H1 (cell line): ENCODE measurements around the gene G3BP1. TPM values are rescaled to one million over a fixed set of nuclear protein-coding genes. Genes with fewer than 3 reads are reported as not detected.

Source experiments
- CTCF ChIA-PET: fragments of 300-600 bp; sonication (Branson Sonifier 250); formaldehyde crosslinking; loops from one replicate; lab custom pipeline; 2021; ENCODE audit not compliant: partially characterized antibody; lab: Charles Lee
- POLR2A ChIA-PET: fragments of 300-600 bp; sonication (Branson Sonifier 250); formaldehyde crosslinking; loops from one replicate; lab custom pipeline; 2021; ENCODE audit warnings: inconsistent platforms; ENCODE audit not compliant: partially characterized antibody; lab: Charles Lee
- DNase-seq, 2 experiments: peaks; one replicate each; pipeline versions ENCODE4 v3.0.0 to v3.0.0-alpha.2; 2010 to 2022; ENCODE audit warnings: low spot score in 2 of 2, low read depth in 1 of 2, mixed read lengths in 1 of 2
- FAIRE-seq: peaks from 2 replicates; lab custom pipeline; 2011; peaks lifted over from hg19 to GRCh38; lab: Jason Lieb, UNC
- H2AFZ ChIP-seq: 2 replicates; pipeline ENCODE4 v1.8.1; 2012; ENCODE audit warnings: low read length, inconsistent platforms
- H2AK5ac ChIP-seq: 2 replicates; pipeline ENCODE4 v1.6.1; 2013; ENCODE audit warnings: low read depth, low read length
- H2BK120ac ChIP-seq: replicated peaks from 2 replicates; pipeline ENCODE3; 2013; ENCODE audit warnings: low read depth, low read length, inconsistent platforms
- H2BK12ac ChIP-seq: 2 replicates; pipeline ENCODE4 v1.6.1; 2013; ENCODE audit warnings: low read depth, low read length
- H2BK15ac ChIP-seq: 2 replicates; pipeline ENCODE4 v1.6.1; 2013; ENCODE audit warnings: low read length
- H2BK20ac ChIP-seq: 2 replicates; pipeline ENCODE4 v1.6.1; 2013; ENCODE audit warnings: low read length
- H2BK5ac ChIP-seq: 2 replicates; pipeline ENCODE4 v1.6.1; 2013; ENCODE audit warnings: low read depth, low read length
- H3K14ac ChIP-seq: 2 replicates; pipeline ENCODE4 v1.6.1; 2013; ENCODE audit warnings: inconsistent platforms; ENCODE audit not compliant: insufficient read length
- H3K18ac ChIP-seq: 2 replicates; pipeline ENCODE4 v1.6.1; 2013; ENCODE audit warnings: low read length; ENCODE audit errors: extremely low read depth
- H3K23ac ChIP-seq: 2 replicates; pipeline ENCODE4 v1.6.1; 2013; ENCODE audit warnings: inconsistent platforms; ENCODE audit not compliant: insufficient read length
- H3K23me2 ChIP-seq: 2 replicates; pipeline ENCODE4 v1.6.1; 2013; ENCODE audit warnings: low read depth, low read length
- H3K27ac ChIP-seq: 2 replicates; pipeline ENCODE4 v1.6.1; 2011; ENCODE audit warnings: low read depth, low read length, inconsistent platforms
- H3K27me3 ChIP-seq, 4 experiments: replicated peaks in 1 of 4; 1 replicate in 1 of 4; 2 replicates in 3 of 4; pipeline versions ENCODE4 v1.6.1 to v1.8.1; 2011 to 2013; ENCODE audit warnings: low read length in 3 of 4, mild to moderate bottlenecking in 3 of 4, inconsistent platforms in 2 of 4, mixed read lengths in 2 of 4, moderate library complexity in 1 of 4; ENCODE audit not compliant: control insufficient read depth in 3 of 4, insufficient read depth in 3 of 4; ENCODE audit errors: extremely low read depth in 1 of 4
- H3K36me3 ChIP-seq, 4 experiments: 2 replicates each; pipeline versions ENCODE4 v1.6.1 to v1.8.1; 2011 to 2013; ENCODE audit warnings: mild to moderate bottlenecking in 4 of 4, low read length in 3 of 4, moderate library complexity in 2 of 4, control low read depth in 1 of 4, inconsistent platforms in 1 of 4; ENCODE audit not compliant: insufficient read depth in 4 of 4, control insufficient read depth in 2 of 4
- H3K4ac ChIP-seq: replicated peaks from 2 replicates; pipeline ENCODE3; 2013; ENCODE audit warnings: low read length, low read depth, mixed read lengths, inconsistent platforms; ENCODE audit not compliant: insufficient read length
- H3K4me1 ChIP-seq, 4 experiments: replicated peaks in 1 of 4; 1 replicate in 1 of 4; 2 replicates in 3 of 4; pipeline versions ENCODE4 v1.6.1 to v1.8.1; 2011 to 2013; ENCODE audit warnings: low read length in 3 of 4, inconsistent platforms in 2 of 4, mixed read lengths in 1 of 4; ENCODE audit not compliant: insufficient read depth in 4 of 4, control insufficient read depth in 3 of 4
- H3K4me2 ChIP-seq, 2 experiments: 2 replicates each; pipeline versions ENCODE4 v1.6.1 to v1.8.1; 2011 to 2013; ENCODE audit warnings: low read depth in 2 of 2, low read length in 2 of 2, control low read depth in 1 of 2, inconsistent platforms in 1 of 2, mild to moderate bottlenecking in 1 of 2; ENCODE audit not compliant: insufficient read depth in 1 of 2
- H3K4me3 ChIP-seq, 4 experiments: fragments of 200-600, 300-600 bp in 1 of 4; sonication (generic), shearing (Covaris generic), sonication (Bioruptor Twin) in 1 of 4; 2 replicates each; pipeline versions ENCODE4 v1.5.1 to v1.8.1; 2011 to 2016; ENCODE audit warnings: low read length in 4 of 4, low read depth in 3 of 4, control low read depth in 2 of 4, inconsistent platforms in 2 of 4, mild to moderate bottlenecking in 2 of 4, mixed read lengths in 1 of 4, moderate library complexity in 1 of 4; ENCODE audit not compliant: insufficient read depth in 2 of 4; ENCODE audit errors: extremely low read depth in 1 of 4
- H3K56ac ChIP-seq: replicated peaks from 2 replicates; pipeline ENCODE3; 2013; ENCODE audit warnings: low read depth, mild to moderate bottlenecking, mixed read lengths, low read length, inconsistent platforms; ENCODE audit not compliant: insufficient read length
- H3K79me1 ChIP-seq: 2 replicates; pipeline ENCODE4 v1.6.1; 2013; ENCODE audit warnings: low read depth, low read length, control low read depth
- H3K79me2 ChIP-seq, 2 experiments: 2 replicates each; pipeline versions ENCODE4 v1.6.1 to v1.8.1; 2012 to 2013; ENCODE audit warnings: low read length in 2 of 2, mild to moderate bottlenecking in 2 of 2, inconsistent platforms in 1 of 2; ENCODE audit not compliant: insufficient read depth in 2 of 2, control insufficient read depth in 1 of 2
- H3K9ac ChIP-seq, 4 experiments: replicated peaks in 1 of 4; 1 replicate in 1 of 4; 2 replicates in 3 of 4; pipeline versions ENCODE4 v1.6.1 to v1.8.1; 2011 to 2013; ENCODE audit warnings: low read depth in 3 of 4, low read length in 3 of 4, control low read depth in 2 of 4, mild to moderate bottlenecking in 2 of 4, moderate library complexity in 2 of 4, inconsistent platforms in 1 of 4; ENCODE audit errors: extremely low read depth in 1 of 4
- H3K9me3 ChIP-seq, 2 experiments: 2 replicates each; pipeline versions ENCODE4 v1.6.1 to v1.8.1; 2012 to 2013; ENCODE audit warnings: mild to moderate bottlenecking in 2 of 2, moderate library complexity in 2 of 2, control low read depth in 1 of 2, inconsistent platforms in 1 of 2, low read depth in 1 of 2, low read length in 1 of 2, mixed read lengths in 1 of 2; ENCODE audit not compliant: insufficient read depth in 2 of 2
- H4K20me1 ChIP-seq, 2 experiments: replicated peaks in 1 of 2; 2 replicates each; pipeline versions ENCODE3 to v1.8.1; 2011 to 2013; ENCODE audit warnings: inconsistent platforms in 2 of 2, low read length in 2 of 2, mild to moderate bottlenecking in 1 of 2; ENCODE audit not compliant: insufficient read depth in 2 of 2, control insufficient read depth in 1 of 2
- H4K5ac ChIP-seq: 2 replicates; pipeline ENCODE4 v1.6.1; 2013; ENCODE audit warnings: low read length, low read depth, mixed read lengths, inconsistent platforms; ENCODE audit not compliant: insufficient read length
- H4K8ac ChIP-seq: 2 replicates; pipeline ENCODE4 v1.8.0; 2013; ENCODE audit warnings: mild to moderate bottlenecking, moderate library complexity, low read length, inconsistent platforms; ENCODE audit not compliant: insufficient read depth; ENCODE audit errors: extremely low read depth
- H4K91ac ChIP-seq: replicated peaks from 2 replicates; pipeline ENCODE3; 2013; ENCODE audit warnings: low read length, mixed read lengths, inconsistent platforms; ENCODE audit not compliant: insufficient read length
- CHD1 ChIP-seq: IDR thresholded peaks from 2 replicates; pipeline ENCODE4 v1.6.1; 2012; ENCODE audit warnings: low read depth, low read length, improper control_type of control experiment
- EP300 ChIP-seq, 2 experiments: IDR thresholded peaks; 1 replicate in 1 of 2; 2 replicates in 1 of 2; pipeline ENCODE4 v1.6.1; 2011 to 2012; ENCODE audit warnings: low read depth in 2 of 2, low read length in 2 of 2, mild to moderate bottlenecking in 2 of 2, borderline replicate concordance in 1 of 2, inconsistent platforms in 1 of 2, moderate library complexity in 1 of 2
- GABPA ChIP-seq: IDR thresholded peaks from 2 replicates; pipeline ENCODE4 v1.6.1; 2011; ENCODE audit warnings: mild to moderate bottlenecking, low read length, moderate library complexity, borderline replicate concordance; ENCODE audit not compliant: insufficient read depth
- GTF2F1 ChIP-seq: IDR thresholded peaks from 2 replicates; pipeline ENCODE4 v1.6.1; 2012; ENCODE audit warnings: low read depth, low read length, improper control_type of control experiment, borderline replicate concordance
- HDAC2 ChIP-seq, 2 experiments: fragments of 300-600 bp in 1 of 2; sonication (generic) in 1 of 2; IDR thresholded peaks; 2 replicates each; pipeline ENCODE4 v1.6.1; 2011 to 2012; ENCODE audit warnings: low read depth in 2 of 2, low read length in 2 of 2, mild to moderate bottlenecking in 2 of 2, moderate library complexity in 2 of 2, borderline replicate concordance in 1 of 2, inconsistent platforms in 1 of 2
- JUND ChIP-seq: IDR thresholded peaks from 2 replicates; pipeline ENCODE4 v1.6.1; 2011; ENCODE audit warnings: mild to moderate bottlenecking, improper control_type of control experiment, low read length
- RFX5 ChIP-seq: IDR thresholded peaks from 2 replicates; pipeline ENCODE4 v1.6.1; 2011; ENCODE audit warnings: low read depth, low read length, improper control_type of control experiment, borderline replicate concordance
- RXRA ChIP-seq: IDR thresholded peaks from 2 replicates; pipeline ENCODE4 v1.6.1; 2011; ENCODE audit warnings: low read depth, mild to moderate bottlenecking, low read length, moderate library complexity; ENCODE audit not compliant: insufficient read depth
- SAP30 ChIP-seq: fragments of 300-600 bp; sonication (generic); IDR thresholded peaks from 2 replicates; pipeline ENCODE4 v1.7.1; 2012; ENCODE audit warnings: low read length, moderate library complexity, mild to moderate bottlenecking, inconsistent platforms; ENCODE audit not compliant: insufficient read depth, insufficient replicate concordance
- SP1 ChIP-seq: IDR thresholded peaks from 2 replicates; pipeline ENCODE4 v1.6.1; 2011; ENCODE audit warnings: low read depth, low read length
- WGBS, 2 experiments: shearing (Covaris generic) in 1 of 2; methylation state at CpG; one replicate each; pipeline versions ENCODE4 v1.1.6 to v1.1.7; 2013 to 2015; ENCODE audit warnings: low lambda C conversion rate in 2 of 2, mixed read lengths in 2 of 2, inconsistent platforms in 1 of 2, low coverage in 1 of 2, missing lambda C conversion rate in 1 of 2; ENCODE audit not compliant: insufficient replicate concordance in 2 of 2, insufficient coverage in 1 of 2, insufficient read length in 1 of 2; ENCODE audit errors: extremely low coverage in 1 of 2, missing lambda C conversion rate in 1 of 2; 5-methylcytosine and 5-hydroxymethylcytosine counted together
- polyA plus RNA-seq, 7 experiments: library from polyadenylated mRNA; depleted of rRNA in 3 of 7; stranded (reverse) in 5 of 7; unstranded in 2 of 7; fragments of >200 nt in 5 of 7; fragments of 200-250 nt in 2 of 7; gene quantifications; 1 replicate in 5 of 7; 2 replicates in 1 of 7; 4 replicates in 1 of 7; pipeline versions ENCODE4 v1.2.1 to v1.2.3, GENCODE V29; 2011 to 2013; ENCODE audit warnings: missing spikeins in 2 of 7, mixed read lengths in 2 of 7
- total RNA-seq: library from RNA; stranded (reverse); fragmentation: NEBNext Ultra II Directional; extraction: Animal tissue kit (Norgen Biotek cat#: 25700); gene quantifications from 2 replicates; pipeline ENCODE4 v1.2.1, GENCODE V29; 2021

Gene G3BP1
- total and polyA plus RNA-seq, 2 of the 8 experiments (the other 6 are each of a cell fraction or from before 2014, with no cell fraction given), result 71.2 to 516 TPM

GRCh38 chr5:151737431-151737830, 34.3 kb upstream of the G3BP1 start:
- H3K27ac ChIP-seq, result no peak overlapping the region
- no peak overlapping the region for H4K5ac ChIP-seq
- H3K23ac ChIP-seq, result no peak overlapping the region
- CTCF ChIA-PET, result interaction anchor here (1.1 to 38.0 kb wide), 5 partner anchors 12 to 217 kb away, joined by 3 to 991 read pairs (median 48); no protein-coding TSS in a partner anchor
- no peaks in the 10 kb centered on the region for H3K79me1 ChIP-seq
- no peaks in the 10 kb centered on the region for H4K20me1 ChIP-seq
- no peak overlapping the region for H3K9ac ChIP-seq
- peaks cover 9 to 13% (median 11%) of the 10 kb centered on the region in 4 experiments for H3K4me1 ChIP-seq
- H4K91ac ChIP-seq, result no peak overlapping the region
- DNase-seq (no peak), FAIRE-seq (no peak)
- H2BK5ac ChIP-seq, result no peak overlapping the region
- H3K4ac ChIP-seq, result no peak overlapping the region
- no peak overlapping the region for H3K56ac ChIP-seq
- POLR2A ChIA-PET, result interaction anchor here (1.0 to 1.7 kb wide), 3 partner anchors 16 to 54 kb away, joined by 3 to 4 read pairs (median 3); no protein-coding TSS in a partner anchor
- H3K14ac ChIP-seq, result no peak overlapping the region
- H2AFZ ChIP-seq, result no peak overlapping the region
- H3K18ac ChIP-seq, result no peak overlapping the region
- H3K79me2 ChIP-seq, result no peaks in the 10 kb centered on the region
- H2BK120ac ChIP-seq, result no peak overlapping the region
- H2BK15ac ChIP-seq, result no peak overlapping the region; the same call in 1 of the 2 replicates
- no peak overlapping the region for H2BK20ac ChIP-seq
- H3K4me2 ChIP-seq, result no peak overlapping the region
- H3K36me3 ChIP-seq, result peaks cover 0 to 3% (median 0%) of the 10 kb centered on the region in 4 experiments; a peak in 1 of 8 replicates
- H2BK12ac ChIP-seq, result 0 out of 2 replicates have a peak overlapping the region, but pooled peaks have one; percentile 64
- no peak overlapping the region for H2AK5ac ChIP-seq
- no peak overlapping the region for H3K4me3 ChIP-seq
- H3K23me2 ChIP-seq, result no peaks in the 10 kb centered on the region
- H3K27me3 ChIP-seq, result no peaks in the 10 kb centered on the region
- WGBS, 2 experiments, result 92% methylated on average over 3 of the region's 3 CpGs; no CpG with 5 or more reads in 1 of the 2 experiments
- H4K8ac ChIP-seq, result no peak overlapping the region
- H3K9me3 ChIP-seq, result no peaks in the 10 kb centered on the region
- TF ChIP-seq GABPA (no peak), RFX5 (no peak), CHD1 (no peak), HDAC2 (IDR thresholded peaks at IDR 0.05; ENCODE audit: borderline replicate concordance in 1 of 2, low read depth in 2 of 2, low read length in 2 of 2) (no peak), GTF2F1 (no peak), SAP30 (no peak), EP300 (IDR thresholded peaks at IDR 0.05; ENCODE audit: borderline replicate concordance in 1 of 2, low read depth in 2 of 2, low read length in 2 of 2) (no peak), JUND (no peak), SP1 (no peak), RXRA (no peak)
